ENCODE data around the gene BCAT1. TPM values are rescaled to one million over a fixed set of nuclear protein-coding genes. Genes with fewer than 3 reads are reported as not detected.
"Not testable (repeated sequence)": the region's sequence is repeated elsewhere in the genome, so short reads cannot be mapped to it uniquely, and the experiment has no call there.

The BCAT1 gene
- total and polyA plus RNA-seq, 2 donors (not counting 1 experiment from before 2014, with no cell fraction given) = 0.33 to 9.6 TPM

DNA sequence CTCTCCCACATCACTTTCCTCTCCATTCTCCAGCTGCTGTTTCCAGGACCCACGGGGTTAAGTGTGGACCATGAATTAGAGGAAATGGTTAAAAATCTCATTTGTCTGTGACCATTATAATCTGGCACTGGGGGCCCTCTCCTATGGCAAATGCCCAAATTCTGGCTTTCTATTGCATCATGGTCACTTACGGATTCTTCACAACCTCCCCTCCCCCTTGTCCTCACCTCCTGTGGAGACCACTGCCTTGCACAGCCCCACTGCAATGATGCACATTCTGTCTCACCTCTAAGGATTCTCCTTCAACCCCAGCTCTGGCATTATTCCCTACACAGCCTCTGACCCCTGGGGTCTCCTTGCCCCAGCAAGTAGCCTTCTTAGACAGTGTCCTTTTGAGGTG, 18.9 kb downstream of the BCAT1 start:
- H3K9ac ChIP-seq (ENCODE audit: low read length) = no peak overlapping the region
- DNase-seq = no peak
- Mint-ChIP-seq H3K4me3 (no peak overlapping the region), H3K4me1 (peaks cover 18% of the 10 kb centered on the region), H3K27ac (no peak overlapping the region), H3K9me3 (ENCODE audit: insufficient read depth) (no peaks in the 10 kb centered on the region), H3K27me3 (no peaks in the 10 kb centered on the region)
- intact Hi-C loops (cut with micrococcal nuclease) = loop anchor here (2.0 kb wide), 1 partner anchor 19 kb away; the partner anchor contains the start of gene BCAT1
- no peak overlapping the region for H3K27ac ChIP-seq (ENCODE audit: low read length in 2 of 2)
- ATAC-seq (ENCODE audit: low read depth) = no peak
- ChIA-PET CTCF (no interaction called here), POLR2A (no interaction called here)
- no peak overlapping the region for H3K4me2 ChIP-seq (replicated peaks; ENCODE audit: low read depth, low read length, poor library complexity, severe bottlenecking)
- H3K27me3 ChIP-seq (replicated peaks in 1 of 4; ENCODE audit: control extremely low read depth in 1 of 4, control insufficient read depth in 3 of 4, insufficient read depth in 4 of 4, low read length in 3 of 4) = no peaks in the 10 kb centered on the region
- H4K20me1 ChIP-seq (ENCODE audit: control insufficient read depth, insufficient read depth, low read length, poor library complexity, severe bottlenecking) = no peaks in the 10 kb centered on the region
- peaks cover 9 to 12% of the 10 kb centered on the region in 2 donors for H3K4me1 ChIP-seq (ENCODE audit: control insufficient read depth in 2 of 2, insufficient read depth in 2 of 2, low read length in 2 of 2)
- 100% methylated on average over 1 of the region's 2 CpGs for WGBS (ENCODE audit: insufficient coverage)
- no peak for TF ChIP-seq EZH2 (IDR thresholded peaks at IDR 0.05; ENCODE audit: borderline replicate concordance, insufficient read depth, low read depth, low read length, poor library complexity, severe bottlenecking)
- TF ChIP-seq CTCF (IDR thresholded peaks at IDR 0.05) = no peak
- no peaks in the 10 kb centered on the region for H3K36me3 ChIP-seq (replicated peaks in 1 of 2; ENCODE audit: control extremely low read depth in 1 of 2, control insufficient read depth in 1 of 2, extremely low read depth in 1 of 2, insufficient read depth in 2 of 2, low read length in 1 of 2)
- no peaks in the 10 kb centered on the region for H3K79me2 ChIP-seq (ENCODE audit: control insufficient read depth, insufficient read depth, low read length)
- no peak overlapping the region for H3K4me3 ChIP-seq (ENCODE audit: control extremely low read depth in 1 of 5, extremely low read depth in 1 of 5, insufficient read depth in 1 of 5, low read depth in 2 of 5, low read length in 4 of 5)
- no peak overlapping the region for H2AFZ ChIP-seq (ENCODE audit: insufficient read depth, low read depth, low read length, poor library complexity, severe bottlenecking)
- no peaks in the 10 kb centered on the region for H3K9me3 ChIP-seq (ENCODE audit: control extremely low read depth in 1 of 3, control insufficient read depth in 2 of 3, insufficient read depth in 1 of 3, low read length in 2 of 3)

DNA sequence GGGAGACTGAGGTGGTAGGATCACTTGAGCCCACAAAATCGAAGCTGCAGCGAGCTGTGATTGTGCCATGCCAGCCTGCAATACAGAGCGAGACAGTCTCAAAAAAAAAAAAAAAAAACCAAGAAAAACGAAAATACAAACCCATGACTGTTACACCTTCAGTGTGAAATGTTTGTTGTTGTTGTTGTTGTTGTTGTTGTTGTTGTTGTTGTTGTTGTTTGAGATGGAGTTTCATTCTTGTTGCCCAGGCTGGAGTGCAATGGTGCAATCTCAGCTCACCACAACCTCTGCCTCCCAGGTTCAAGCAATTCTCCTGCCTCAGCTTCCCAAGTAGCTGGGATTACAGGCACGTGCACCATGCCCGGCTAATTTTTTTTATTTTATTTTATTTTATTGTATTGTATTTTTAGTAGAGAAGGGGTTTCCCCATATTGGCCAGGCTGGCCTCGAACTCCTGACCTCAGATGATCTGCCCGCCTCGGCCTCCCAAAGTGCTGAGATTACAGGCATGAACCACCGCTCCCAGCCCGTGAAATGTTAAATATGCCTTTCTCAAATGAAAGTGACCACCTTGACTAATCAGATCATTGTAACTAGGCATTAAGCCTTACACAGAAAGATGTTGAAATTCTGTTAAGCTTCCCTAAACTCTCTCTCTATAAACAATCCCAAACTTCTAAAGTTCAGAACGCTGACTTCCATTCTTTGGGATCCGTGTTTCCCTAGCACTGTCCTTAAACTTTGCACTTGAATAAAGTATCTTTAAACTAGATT, 20.2 kb downstream of the BCAT1 start:
- H3K4me3 Mint-ChIP-seq; DNase-seq; H3K9me3 Mint-ChIP-seq (ENCODE audit: insufficient read depth); H3K4me3 ChIP-seq (ENCODE audit: control extremely low read depth in 1 of 5, extremely low read depth in 1 of 5, insufficient read depth in 1 of 5, low read depth in 2 of 5, low read length in 4 of 5); H3K79me2 ChIP-seq (ENCODE audit: control insufficient read depth, insufficient read depth, low read length); H3K36me3 ChIP-seq (replicated peaks in 1 of 2; ENCODE audit: control extremely low read depth in 1 of 2, control insufficient read depth in 1 of 2, extremely low read depth in 1 of 2, insufficient read depth in 2 of 2, low read length in 1 of 2); H3K27me3 ChIP-seq (replicated peaks in 1 of 4; ENCODE audit: control extremely low read depth in 1 of 4, control insufficient read depth in 3 of 4, insufficient read depth in 4 of 4, low read length in 3 of 4); H3K9ac ChIP-seq (ENCODE audit: low read length); H3K27ac ChIP-seq (ENCODE audit: low read length in 2 of 2); CTCF ChIA-PET; ATAC-seq (ENCODE audit: low read depth); H3K27me3 Mint-ChIP-seq; H4K20me1 ChIP-seq (ENCODE audit: control insufficient read depth, insufficient read depth, low read length, poor library complexity, severe bottlenecking); H3K27ac Mint-ChIP-seq; H3K9me3 ChIP-seq (ENCODE audit: control extremely low read depth in 1 of 3, control insufficient read depth in 2 of 3, insufficient read depth in 1 of 3, low read length in 2 of 3); intact Hi-C loops (cut with micrococcal nuclease); H3K4me2 ChIP-seq (replicated peaks; ENCODE audit: low read depth, low read length, poor library complexity, severe bottlenecking); H2AFZ ChIP-seq (ENCODE audit: insufficient read depth, low read depth, low read length, poor library complexity, severe bottlenecking); POLR2A ChIA-PET: not testable (repeated sequence)
- peaks cover 18% of the 10 kb centered on the region for H3K4me1 Mint-ChIP-seq
- peaks cover 9 to 12% of the 10 kb centered on the region in 2 donors for H3K4me1 ChIP-seq (ENCODE audit: control insufficient read depth in 2 of 2, insufficient read depth in 2 of 2, low read length in 2 of 2)
- WGBS (ENCODE audit: insufficient coverage) = 96% methylated on average over 4 of the region's 13 CpGs

Data from B cell (primary cell).